Measurements from ENCODE around the gene KCNJ6.

Gene KCNJ6

GRCh38 chr21:37915497-37915911 is 753 bp downstream of the KCNJ6 start:
- Histone ChIP-seq H3K9me3 (ENCODE audit: insufficient read depth, low read length) (0 out of 2 replicates have a peak, but pooled peaks cover 3% of the 10 kb centered on the region), H3K9ac (ENCODE audit: low read length) (no peak overlapping the region), H3K4me2 (ENCODE audit: low read depth, low read length, poor library complexity, severe bottlenecking) (no peak overlapping the region), H3K27me3 (ENCODE audit: low read length) (no peaks in the 10 kb centered on the region), H3K79me2 (ENCODE audit: insufficient read depth, low read length) (no peaks in the 10 kb centered on the region), H2AFZ (ENCODE audit: low read depth, low read length, severe bottlenecking) (no peak overlapping the region), H3K27ac (ENCODE audit: low read depth, low read length) (no peak overlapping the region), H3F3A (ENCODE audit: insufficient read depth) (no peaks in the 10 kb centered on the region), H3K9me2 (replicated peaks; ENCODE audit: insufficient read depth, low read length) (no peaks in the 10 kb centered on the region), H4K20me1 (ENCODE audit: low read depth, low read length) (no peaks in the 10 kb centered on the region), H3K4me3 (ENCODE audit: insufficient read depth, low read length, poor library complexity, severe bottlenecking) (no peak overlapping the region), H3K36me3 (ENCODE audit: low read length) (no peaks in the 10 kb centered on the region)
- no peak for TF ChIP-seq EZH2phosphoT487 (conservative IDR thresholded peaks at IDR 0.05; ENCODE audit: low read length)
- TF ChIP-seq, protein P1, sequence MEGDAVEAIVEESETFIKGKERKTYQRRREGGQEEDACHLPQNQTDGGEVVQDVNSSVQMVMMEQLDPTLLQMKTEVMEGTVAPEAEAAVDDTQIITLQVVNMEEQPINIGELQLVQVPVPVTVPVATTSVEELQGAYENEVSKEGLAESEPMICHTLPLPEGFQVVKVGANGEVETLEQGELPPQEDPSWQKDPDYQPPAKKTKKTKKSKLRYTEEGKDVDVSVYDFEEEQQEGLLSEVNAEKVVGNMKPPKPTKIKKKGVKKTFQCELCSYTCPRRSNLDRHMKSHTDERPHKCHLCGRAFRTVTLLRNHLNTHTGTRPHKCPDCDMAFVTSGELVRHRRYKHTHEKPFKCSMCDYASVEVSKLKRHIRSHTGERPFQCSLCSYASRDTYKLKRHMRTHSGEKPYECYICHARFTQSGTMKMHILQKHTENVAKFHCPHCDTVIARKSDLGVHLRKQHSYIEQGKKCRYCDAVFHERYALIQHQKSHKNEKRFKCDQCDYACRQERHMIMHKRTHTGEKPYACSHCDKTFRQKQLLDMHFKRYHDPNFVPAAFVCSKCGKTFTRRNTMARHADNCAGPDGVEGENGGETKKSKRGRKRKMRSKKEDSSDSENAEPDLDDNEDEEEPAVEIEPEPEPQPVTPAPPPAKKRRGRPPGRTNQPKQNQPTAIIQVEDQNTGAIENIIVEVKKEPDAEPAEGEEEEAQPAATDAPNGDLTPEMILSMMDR (IDR thresholded peaks at IDR 0.05; ENCODE audit: insufficient read depth, low read length, poor library complexity, severe bottlenecking), result no peak

DNA sequence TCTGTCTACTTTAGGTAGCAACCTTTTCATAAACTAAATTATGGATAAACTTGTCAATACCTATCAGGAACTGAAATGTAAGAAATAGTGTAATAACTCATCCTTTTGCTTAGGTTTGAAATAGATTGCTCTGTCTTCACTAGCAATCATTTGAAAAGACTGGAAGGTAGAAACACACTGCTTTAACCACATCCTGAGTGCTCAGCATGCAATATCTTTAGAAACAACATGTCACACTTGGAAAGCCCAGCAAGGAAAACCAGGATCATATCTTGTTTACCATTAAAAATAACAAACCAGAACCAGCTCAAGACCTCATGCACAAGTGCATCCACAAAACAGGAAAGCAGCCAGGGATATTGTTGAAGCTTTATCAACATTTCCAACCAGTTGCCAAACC is 3.6 kb downstream of the KCNJ6 start:
- TF ChIP-seq, protein P1 (IDR thresholded peaks at IDR 0.05; ENCODE audit: insufficient read depth, low read length, poor library complexity, severe bottlenecking), result no peak
- TF ChIP-seq EZH2phosphoT487 (conservative IDR thresholded peaks at IDR 0.05; ENCODE audit: low read length), result no peak
- no peak overlapping the region for H3K9ac ChIP-seq (ENCODE audit: low read length)
- no peaks in the 10 kb centered on the region for H4K20me1 ChIP-seq (ENCODE audit: low read depth, low read length)

GRCh38 chr21:37909936-37910335 is 6.3 kb downstream of the KCNJ6 start:
- no peaks in the 10 kb centered on the region for H4K20me1 ChIP-seq (ENCODE audit: low read depth, low read length)
- TF ChIP-seq EZH2phosphoT487 (conservative IDR thresholded peaks at IDR 0.05; ENCODE audit: low read length), result no peak
- TF ChIP-seq, protein P1 (IDR thresholded peaks at IDR 0.05; ENCODE audit: insufficient read depth, low read length, poor library complexity, severe bottlenecking), result no peak
- no peaks in the 10 kb centered on the region for H3K27me3 ChIP-seq (ENCODE audit: low read length)
- H3F3A ChIP-seq (ENCODE audit: insufficient read depth), result no peaks in the 10 kb centered on the region
- H2AFZ ChIP-seq (ENCODE audit: low read depth, low read length, severe bottlenecking), result no peak overlapping the region
- H3K9ac ChIP-seq (ENCODE audit: low read length), result no peak overlapping the region
- H3K27ac ChIP-seq (ENCODE audit: low read depth, low read length), result no peak overlapping the region
- no peaks in the 10 kb centered on the region for H3K79me2 ChIP-seq (ENCODE audit: insufficient read depth, low read length)
- H3K36me3 ChIP-seq (ENCODE audit: low read length), result no peaks in the 10 kb centered on the region
- no peak overlapping the region for H3K4me3 ChIP-seq (ENCODE audit: insufficient read depth, low read length, poor library complexity, severe bottlenecking)
- no peaks in the 10 kb centered on the region for H3K9me2 ChIP-seq (replicated peaks; ENCODE audit: insufficient read depth, low read length)
- no peaks in the 10 kb centered on the region for H3K9me3 ChIP-seq (ENCODE audit: insufficient read depth, low read length)
- no peak overlapping the region for H3K4me2 ChIP-seq (ENCODE audit: low read depth, low read length, poor library complexity, severe bottlenecking)

More for the DNA sequence above, 3.6 kb downstream of the KCNJ6 start:
- no peaks in the 10 kb centered on the region for H3K27me3 ChIP-seq (ENCODE audit: low read length)
- H3F3A ChIP-seq (ENCODE audit: insufficient read depth), result no peaks in the 10 kb centered on the region
- H2AFZ ChIP-seq (ENCODE audit: low read depth, low read length, severe bottlenecking), result no peak overlapping the region
- H3K4me2 ChIP-seq (ENCODE audit: low read depth, low read length, poor library complexity, severe bottlenecking), result no peak overlapping the region
- no peak overlapping the region for H3K27ac ChIP-seq (ENCODE audit: low read depth, low read length)
- H3K36me3 ChIP-seq (ENCODE audit: low read length), result no peaks in the 10 kb centered on the region
- no peak overlapping the region for H3K4me3 ChIP-seq (ENCODE audit: insufficient read depth, low read length, poor library complexity, severe bottlenecking)
- 0 out of 2 replicates have a peak, but pooled peaks cover 3% of the 10 kb centered on the region for H3K9me3 ChIP-seq (ENCODE audit: insufficient read depth, low read length)
- H3K79me2 ChIP-seq (ENCODE audit: insufficient read depth, low read length), result no peaks in the 10 kb centered on the region
- H3K9me2 ChIP-seq (replicated peaks; ENCODE audit: insufficient read depth, low read length), result no peaks in the 10 kb centered on the region

Data from SU-DHL-6 (cell line).